GM12878 (cell line): Measurements from ENCODE around the gene LMLN.

Source experiments
- EGR1 ChIP-seq, 2 experiments: IDR thresholded peaks; 1 replicate in 1 of 2; 2 replicates in 1 of 2; pipeline ENCODE4 v1.6.1; 2011 to 2012; ENCODE audit warnings: low read depth in 2 of 2, low read length in 2 of 2, borderline replicate concordance in 1 of 2, mild to moderate bottlenecking in 1 of 2, moderate library complexity in 1 of 2
- EP300 ChIP-seq, 2 experiments: fragments of 150-350 bp in 1 of 2; IDR thresholded peaks; 2 replicates each; pipeline ENCODE4 v1.6.1; 2011 to 2012; ENCODE audit warnings: low read depth in 2 of 2, low read length in 2 of 2, borderline replicate concordance in 1 of 2, improper control_type of control experiment in 1 of 2, inconsistent platforms in 1 of 2; ENCODE audit not compliant: control insufficient read depth in 1 of 2
- POLR2A ChIP-seq: IDR thresholded peaks from 2 replicates; pipeline ENCODE4 v1.6.1; 2011; ENCODE audit warnings: low read depth, mild to moderate bottlenecking, low read length
- POLR2AphosphoS5 ChIP-seq: IDR thresholded peaks from 2 replicates; pipeline ENCODE4 v1.6.1; 2011; ENCODE audit warnings: mild to moderate bottlenecking, low read length, inconsistent platforms
- RAD51 ChIP-seq: fragments of 450-650 bp; IDR thresholded peaks from 2 replicates; pipeline ENCODE4 v1.6.1; 2016; ENCODE audit warnings: moderate library complexity, mild to moderate bottlenecking, inconsistent platforms
- YBX1 ChIP-seq: fragments of 450-650 bp; IDR thresholded peaks from 2 replicates; pipeline ENCODE4 v1.6.1; 2016; ENCODE audit warnings: antibody characterized with exemption
- YY1 ChIP-seq: IDR thresholded peaks from 2 replicates; pipeline ENCODE4 v1.6.1; 2011; ENCODE audit warnings: low read depth, mild to moderate bottlenecking, low read length
- TF ChIP-seq, protein P1 (sequence below): fragments of 450-650 bp; IDR thresholded peaks from 2 replicates; pipeline ENCODE4 v1.6.1; 2017; ENCODE audit warnings: mild to moderate bottlenecking
- TF ChIP-seq, protein P2 (sequence below), 3 experiments: IDR thresholded peaks in 2 of 3; conservative IDR thresholded peaks in 1 of 3; 2 replicates each; pipeline ENCODE4 v1.5.1; 2011; ENCODE audit warnings: low read depth in 3 of 3, low read length in 3 of 3, mild to moderate bottlenecking in 3 of 3, control low read depth in 2 of 3, moderate library complexity in 2 of 3, inconsistent platforms in 1 of 3, mixed read lengths in 1 of 3; ENCODE audit not compliant: control insufficient read depth in 2 of 3, insufficient read depth in 1 of 3; ENCODE audit errors: extremely low read depth in 1 of 3
- TF ChIP-seq, protein P3 (sequence below): IDR thresholded peaks from 2 replicates; pipeline ENCODE4 v1.6.1; 2012; ENCODE audit warnings: low read depth, low read length, improper control_type of control experiment

DNA sequence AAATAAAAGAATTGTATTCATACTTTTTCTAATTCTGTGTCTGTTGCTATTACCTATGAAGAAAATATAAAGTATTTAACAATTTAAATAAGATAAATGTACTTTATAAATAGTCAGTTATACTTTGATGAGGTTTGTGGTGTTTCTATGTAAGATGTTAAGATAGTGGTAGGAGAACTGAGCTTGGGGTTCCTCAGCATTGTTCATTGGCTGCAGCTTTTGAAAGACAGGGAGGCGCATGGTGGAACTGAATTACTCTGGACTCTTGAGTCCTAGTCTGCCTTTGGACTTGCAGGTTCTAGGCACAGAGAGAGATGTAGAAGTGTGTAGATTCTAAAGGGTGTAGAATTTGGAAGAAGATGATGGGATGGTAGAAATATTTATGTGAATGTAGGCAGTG, 23.1 kb downstream of the LMLN start:
- TF ChIP-seq POLR2A (no peak), EP300 (IDR thresholded peaks at IDR 0.05; ENCODE audit: borderline replicate concordance in 1 of 2, control insufficient read depth in 1 of 2, low read depth in 2 of 2, low read length in 2 of 2) (no peak), YY1 (no peak), RAD51 (no peak), POLR2AphosphoS5 (no peak), YBX1 (no peak), EGR1 (IDR thresholded peaks at IDR 0.05; ENCODE audit: borderline replicate concordance in 1 of 2, low read depth in 2 of 2, low read length in 2 of 2) (no peak)
- TF ChIP-seq, protein P1, sequence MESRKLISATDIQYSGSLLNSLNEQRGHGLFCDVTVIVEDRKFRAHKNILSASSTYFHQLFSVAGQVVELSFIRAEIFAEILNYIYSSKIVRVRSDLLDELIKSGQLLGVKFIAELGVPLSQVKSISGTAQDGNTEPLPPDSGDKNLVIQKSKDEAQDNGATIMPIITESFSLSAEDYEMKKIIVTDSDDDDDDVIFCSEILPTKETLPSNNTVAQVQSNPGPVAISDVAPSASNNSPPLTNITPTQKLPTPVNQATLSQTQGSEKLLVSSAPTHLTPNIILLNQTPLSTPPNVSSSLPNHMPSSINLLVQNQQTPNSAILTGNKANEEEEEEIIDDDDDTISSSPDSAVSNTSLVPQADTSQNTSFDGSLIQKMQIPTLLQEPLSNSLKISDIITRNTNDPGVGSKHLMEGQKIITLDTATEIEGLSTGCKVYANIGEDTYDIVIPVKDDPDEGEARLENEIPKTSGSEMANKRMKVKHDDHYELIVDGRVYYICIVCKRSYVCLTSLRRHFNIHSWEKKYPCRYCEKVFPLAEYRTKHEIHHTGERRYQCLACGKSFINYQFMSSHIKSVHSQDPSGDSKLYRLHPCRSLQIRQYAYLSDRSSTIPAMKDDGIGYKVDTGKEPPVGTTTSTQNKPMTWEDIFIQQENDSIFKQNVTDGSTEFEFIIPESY: no peak
- TF ChIP-seq, protein P2, sequence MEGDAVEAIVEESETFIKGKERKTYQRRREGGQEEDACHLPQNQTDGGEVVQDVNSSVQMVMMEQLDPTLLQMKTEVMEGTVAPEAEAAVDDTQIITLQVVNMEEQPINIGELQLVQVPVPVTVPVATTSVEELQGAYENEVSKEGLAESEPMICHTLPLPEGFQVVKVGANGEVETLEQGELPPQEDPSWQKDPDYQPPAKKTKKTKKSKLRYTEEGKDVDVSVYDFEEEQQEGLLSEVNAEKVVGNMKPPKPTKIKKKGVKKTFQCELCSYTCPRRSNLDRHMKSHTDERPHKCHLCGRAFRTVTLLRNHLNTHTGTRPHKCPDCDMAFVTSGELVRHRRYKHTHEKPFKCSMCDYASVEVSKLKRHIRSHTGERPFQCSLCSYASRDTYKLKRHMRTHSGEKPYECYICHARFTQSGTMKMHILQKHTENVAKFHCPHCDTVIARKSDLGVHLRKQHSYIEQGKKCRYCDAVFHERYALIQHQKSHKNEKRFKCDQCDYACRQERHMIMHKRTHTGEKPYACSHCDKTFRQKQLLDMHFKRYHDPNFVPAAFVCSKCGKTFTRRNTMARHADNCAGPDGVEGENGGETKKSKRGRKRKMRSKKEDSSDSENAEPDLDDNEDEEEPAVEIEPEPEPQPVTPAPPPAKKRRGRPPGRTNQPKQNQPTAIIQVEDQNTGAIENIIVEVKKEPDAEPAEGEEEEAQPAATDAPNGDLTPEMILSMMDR (IDR thresholded peaks at IDR 0.05 in 2 of 3, conservative IDR thresholded peaks at IDR 0.05 in 1 of 3; ENCODE audit: control insufficient read depth in 2 of 3, extremely low read depth in 1 of 3, insufficient read depth in 1 of 3, low read depth in 3 of 3, low read length in 3 of 3): no peak
- TF ChIP-seq, protein P3, sequence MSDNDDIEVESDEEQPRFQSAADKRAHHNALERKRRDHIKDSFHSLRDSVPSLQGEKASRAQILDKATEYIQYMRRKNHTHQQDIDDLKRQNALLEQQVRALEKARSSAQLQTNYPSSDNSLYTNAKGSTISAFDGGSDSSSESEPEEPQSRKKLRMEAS: no peak
